ENCODE measurements around the gene TPRA1.

TPRA1 gene

GRCh38 chr3:127552038-127552437, 38.5 kb downstream of the TPRA1 start:
- no peak for DNase-seq

GRCh38 chr3:127551178-127551577, 39.4 kb downstream of the TPRA1 start:
- no peak for DNase-seq

GRCh38 chr3:127550468-127551157, 39.9 kb downstream of the TPRA1 start:
- DNase-seq, result no peak

GRCh38 chr3:127549826-127550467, 40.6 kb downstream of the TPRA1 start:
- no peak for DNase-seq

GRCh38 chr3:127547761-127548605, 42.5 kb downstream of the TPRA1 start:
- DNase-seq, result peak; percentile 77

- peak; percentile 3 for DNase-seq
Observed at GRCh38 chr3:127546970-127547733, 43.4 kb downstream of the TPRA1 start.

- no peak for DNase-seq
Observed at GRCh38 chr3:127546554-127546953, 44.0 kb downstream of the TPRA1 start.

GRCh38 chr3:127545711-127546457, 44.6 kb downstream of the TPRA1 start:
- DNase-seq, result no peak

GRCh38 chr3:127545216-127545615, 45.3 kb downstream of the TPRA1 start:
- no peak for DNase-seq

GRCh38 chr3:127544803-127545201, 45.7 kb downstream of the TPRA1 start:
- DNase-seq, result no peak

- peak; percentile 63 for DNase-seq
Observed at GRCh38 chr3:127544192-127544802, 46.2 kb downstream of the TPRA1 start.

- DNase-seq, result no peak
Observed at GRCh38 chr3:127543441-127543840, 47.1 kb downstream of the TPRA1 start.

- no peak for DNase-seq
Observed at GRCh38 chr3:127542441-127542952, 48.0 kb downstream of the TPRA1 start.

- DNase-seq, result no peak
Observed at GRCh38 chr3:127541320-127541719, 49.2 kb downstream of the TPRA1 start.

GRCh38 chr3:127539366-127540060, 51.0 kb downstream of the TPRA1 start:
- DNase-seq, result no peak

- no peak for DNase-seq
Observed at GRCh38 chr3:127538569-127538968, 52.0 kb downstream of the TPRA1 start.

GRCh38 chr3:127536830-127537812, 53.4 kb downstream of the TPRA1 start:
- no peak for DNase-seq

GRCh38 chr3:127535901-127536829, 54.4 kb downstream of the TPRA1 start:
- DNase-seq, result no peak
